HG02870 (cell line): ENCODE measurements around the gene SOX15.
A peak's percentile ranks its signal among the peaks of the same experiment; 100 is the strongest.
"Not testable (repeated sequence)": the region's sequence is repeated elsewhere in the genome, so short reads cannot be mapped to it uniquely, and the experiment has no call there.

Experiments
- ATAC-seq: cut with Tn5 transposase; IDR thresholded peaks from one replicate; pipeline ENCODE4 v1.9.1; 2021; ENCODE audit warnings: mild to moderate bottlenecking, moderate library complexity; ENCODE audit not compliant: unreplicated experiment

Gene SOX15

GRCh38 chr17:7589891-7590691 is at the start of gene SOX15:
Gene SOX15 (minus strand): TSS chr17:7590094. CDS start chr17:7589676, 418 bp downstream.
- ATAC-seq = no peak

DNA sequence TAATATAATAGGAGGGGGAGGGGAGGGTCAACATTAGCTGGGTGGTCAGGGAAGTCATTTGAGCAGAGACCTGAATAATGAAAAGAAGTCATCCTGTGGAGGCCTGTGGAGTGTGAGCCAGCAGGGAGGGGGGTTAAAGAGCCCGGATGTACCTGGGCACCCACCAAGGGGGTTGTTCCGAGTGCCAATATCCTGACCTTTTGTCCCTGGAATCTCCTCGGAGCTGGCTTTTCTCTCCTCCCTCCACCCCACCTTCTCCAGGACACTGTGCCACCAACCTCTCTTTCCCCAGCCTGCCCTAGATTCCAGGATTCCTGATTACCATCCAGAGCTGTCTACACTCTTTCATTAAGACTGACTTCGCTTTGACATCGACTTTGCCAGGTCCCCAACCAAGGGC is 46.3 kb upstream of the SOX15 start:
- ATAC-seq = no peak

DNA sequence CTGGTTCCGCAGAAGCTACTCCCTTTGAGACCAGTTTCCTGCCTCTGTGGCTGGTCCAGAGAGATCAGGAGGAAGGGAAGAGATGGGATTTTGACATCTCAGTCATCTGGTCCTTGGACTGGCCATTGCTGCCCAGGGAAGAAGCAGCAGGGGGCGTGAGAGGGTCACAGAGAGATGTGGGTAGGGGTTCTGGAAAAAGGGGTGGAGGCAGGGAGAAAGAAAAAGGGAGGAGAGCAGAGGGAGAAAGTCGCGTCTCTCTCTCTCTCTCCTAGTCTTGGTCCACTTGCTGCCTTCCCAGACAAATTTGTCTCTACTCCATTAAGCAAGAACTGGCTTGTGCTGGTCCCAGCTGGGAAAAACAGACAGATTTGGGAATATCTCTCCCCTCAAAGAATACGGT is 44.5 kb upstream of the SOX15 start:
- ATAC-seq = no peak

GRCh38 chr17:7633093-7633492 is 43.2 kb upstream of the SOX15 start:
- ATAC-seq = no peak

GRCh38 chr17:7632492-7632894 is 42.6 kb upstream of the SOX15 start:
- no peak for ATAC-seq

- no peak for ATAC-seq
Observed at GRCh38 chr17:7631398-7632380, 41.8 kb upstream of the SOX15 start.

GRCh38 chr17:7629939-7630571 is 40.2 kb upstream of the SOX15 start, which contains the start of gene SHBG:
Gene SHBG (plus strand): TSS chr17:7630135. CDS start chr17:7630173, 38 bp downstream.
- no peak for ATAC-seq

DNA sequence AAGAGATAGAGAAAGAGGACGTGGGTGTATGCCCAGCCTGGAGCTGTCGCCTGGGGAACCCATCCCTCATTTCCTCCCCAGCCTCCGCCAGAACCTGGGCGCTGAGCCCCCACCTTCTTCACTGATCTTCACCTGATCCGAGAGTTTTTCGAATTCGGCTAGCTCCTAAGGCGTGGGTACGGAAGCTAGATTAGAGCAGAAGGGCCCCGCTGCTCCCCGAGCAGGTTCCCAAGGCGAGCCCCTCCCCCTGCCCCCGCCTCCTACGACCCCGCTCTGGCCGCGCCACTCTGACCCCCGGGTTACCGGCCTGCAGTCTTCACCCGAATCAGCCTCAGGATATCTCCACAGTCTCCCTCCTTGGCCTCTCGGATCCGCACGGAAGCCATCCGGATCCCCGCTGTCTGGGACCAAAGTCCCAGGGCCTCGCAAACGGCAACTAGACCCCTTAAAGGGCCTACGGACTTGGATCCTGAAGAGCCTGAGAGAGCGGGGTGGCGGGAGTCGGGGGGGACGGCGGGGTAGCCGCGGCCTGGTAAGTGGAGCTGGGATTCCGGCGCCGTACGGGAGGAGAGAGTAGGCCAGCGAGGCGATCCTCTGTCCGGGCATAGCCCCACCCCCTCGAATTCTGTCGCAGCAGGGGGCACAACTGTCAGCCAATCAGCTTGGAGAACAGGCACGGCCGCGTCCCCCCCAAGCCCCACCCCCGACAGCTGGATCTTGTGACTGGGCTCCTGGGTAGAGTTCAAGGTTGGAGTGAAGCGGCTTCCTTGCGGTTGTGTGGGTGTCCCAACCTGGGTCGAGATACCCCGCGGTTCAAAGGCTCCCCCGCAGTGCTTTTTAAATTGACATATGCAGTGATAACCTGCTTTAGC is 37.6 kb upstream of the SOX15 start, which contains the start of gene SAT2:
Gene SAT2 (minus strand): TSS at position 572 of the 872 bp plus-strand sequence. CDS start 186 bp downstream, at position 386.
- peak; percentile 86 for ATAC-seq

GRCh38 chr17:7626956-7627249 is 37.0 kb upstream of the SOX15 start:
- no peak for ATAC-seq

DNA sequence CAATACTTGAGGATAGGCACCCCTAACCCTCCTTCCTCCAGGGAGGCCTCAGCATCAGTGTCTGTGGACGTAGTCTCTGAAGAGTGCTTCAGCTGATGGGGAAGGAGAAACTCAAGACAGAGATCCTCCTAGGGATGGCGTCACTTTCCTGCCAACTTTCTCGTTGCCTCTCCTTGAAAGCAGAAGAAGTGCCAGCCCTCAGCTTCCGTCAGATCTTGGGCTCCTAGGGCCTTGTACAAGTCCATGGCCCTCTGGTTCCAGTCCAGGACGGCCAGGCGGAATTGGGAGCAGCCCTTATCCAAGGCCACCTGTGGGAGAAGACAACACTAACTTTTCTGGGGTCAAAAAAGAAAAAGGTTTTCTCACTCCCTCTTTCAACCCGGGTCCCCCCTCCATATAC is 36.4 kb upstream of the SOX15 start:
- ATAC-seq = no peak

GRCh38 chr17:7625749-7626148 is 35.9 kb upstream of the SOX15 start:
- ATAC-seq = not testable (repeated sequence)

DNA sequence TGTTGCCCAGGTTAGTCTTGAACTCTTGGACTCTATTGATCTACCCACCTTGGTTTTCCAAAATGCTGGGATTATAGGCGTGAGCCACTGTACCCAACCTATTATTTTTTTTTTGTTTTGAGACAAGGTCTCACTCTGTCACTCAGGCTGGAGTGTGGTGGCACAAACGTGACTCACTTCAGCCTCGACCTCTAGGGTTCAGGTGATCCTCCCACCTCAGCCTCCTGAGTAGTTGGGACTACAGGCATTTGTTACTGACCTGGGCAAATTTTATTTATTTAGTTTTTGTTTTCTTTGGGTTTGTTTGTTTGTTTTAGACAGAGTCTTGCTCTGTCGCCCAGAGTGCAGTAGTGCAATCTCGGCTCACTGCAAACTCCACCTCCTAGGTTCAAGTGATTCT is 33.8 kb upstream of the SOX15 start:
- no peak for ATAC-seq

GRCh38 chr17:7620835-7621234 is 30.9 kb upstream of the SOX15 start:
- ATAC-seq = no peak

DNA sequence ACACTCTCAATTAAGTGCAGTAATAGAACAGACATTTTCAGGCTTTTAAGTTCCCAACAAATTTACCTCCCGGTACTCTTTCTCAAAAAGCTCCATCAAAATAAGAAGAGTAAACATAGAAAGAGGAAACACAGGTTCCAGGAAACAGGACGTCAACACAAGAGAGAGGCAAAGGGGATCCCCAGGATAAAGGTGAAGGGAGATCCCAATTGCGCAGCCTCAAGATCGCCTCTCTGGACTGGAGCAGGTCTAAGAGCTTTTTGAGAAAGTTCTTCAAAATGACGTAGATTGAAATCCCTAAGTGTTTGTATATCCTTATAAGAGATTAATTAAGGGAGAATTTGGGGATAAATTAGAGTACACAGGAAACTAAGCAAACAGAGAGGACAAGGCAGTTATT is 28.7 kb upstream of the SOX15 start:
- no peak for ATAC-seq

GRCh38 chr17:7615265-7615747 is 25.4 kb upstream of the SOX15 start:
- no peak for ATAC-seq

- ATAC-seq = peak; percentile 84
Observed at GRCh38 chr17:7614425-7615264, 24.8 kb upstream of the SOX15 start, which contains the start of gene FXR2. Gene FXR2 (minus strand): TSS chr17:7614897. CDS start chr17:7614532, 365 bp downstream.

DNA sequence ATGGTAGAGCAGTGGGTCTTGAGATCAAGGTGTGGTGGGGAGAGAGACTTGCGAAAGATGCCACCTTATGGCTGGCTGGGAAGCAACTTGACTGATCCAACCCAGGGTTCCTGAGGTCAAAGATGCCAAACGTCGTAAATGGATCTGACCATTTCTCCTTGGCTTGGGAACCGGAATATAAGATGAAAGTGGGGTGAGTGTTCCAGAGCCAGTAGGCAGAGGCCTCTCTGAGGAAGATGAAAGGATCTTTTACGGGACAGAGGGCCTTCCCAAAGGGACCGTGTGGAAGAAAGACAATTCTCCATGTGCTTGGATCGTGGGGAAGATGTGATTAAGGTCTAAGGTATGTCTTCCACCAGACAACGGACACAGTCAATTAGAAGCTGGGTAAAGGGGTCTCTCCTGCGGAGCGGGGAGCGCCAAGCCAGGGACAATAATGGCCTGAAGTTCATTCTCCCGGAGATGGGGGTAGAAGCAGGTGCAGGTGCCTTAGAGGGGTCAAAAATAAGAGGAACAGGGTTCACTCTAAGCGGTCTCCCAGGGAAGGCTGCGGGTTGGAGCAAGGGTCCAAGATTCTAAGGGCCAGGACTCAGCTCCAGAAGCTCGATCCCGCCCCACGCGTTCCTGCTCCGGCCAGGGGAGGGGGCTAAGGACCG is 24.0 kb upstream of the SOX15 start:
- ATAC-seq = no peak

GRCh38 chr17:7612294-7612640 is 22.4 kb upstream of the SOX15 start:
- ATAC-seq = no peak
